Mucosa of descending colon (tissue), 3 donors: ENCODE results near the gene CCDC66. TPM values are rescaled to one million over a fixed set of nuclear protein-coding genes. Genes with fewer than 3 reads are reported as not detected.
A peak's percentile ranks its signal among the peaks of the same experiment; 100 is the strongest.

Experiments used
- ATAC-seq: fragments of 200-7000 bp; cut with Tn5 transposase; one replicate; pipeline ENCODE4 v1.9.1; 2020; ENCODE audit warnings: mild to moderate bottlenecking, moderate library complexity
- DNase-seq, 3 donors: peaks; one replicate each; pipeline ENCODE4 v3.0.0-alpha.2; 2020
- H3K36me3 ChIP-seq: fragments of 200-600 bp; one replicate; pipeline ENCODE4 v1.8.0; 2021; ENCODE audit warnings: low read depth, mild to moderate bottlenecking
- H3K4me1 ChIP-seq: fragments of 200-600 bp; one replicate; pipeline ENCODE4 v1.8.0; 2021; ENCODE audit warnings: low read depth, mild to moderate bottlenecking
- H3K4me3 ChIP-seq: fragments of 200-600 bp; one replicate; pipeline ENCODE4 v1.8.0; 2021; ENCODE audit warnings: mild to moderate bottlenecking
- H3K9me3 ChIP-seq: fragments of 200-600 bp; one replicate; pipeline ENCODE4 v1.8.0; 2021; ENCODE audit warnings: mild to moderate bottlenecking
- intact Hi-C, 2 donors: fragments of 100-400 bp; cut with DNase I in 1 of 2; cut with micrococcal nuclease in 1 of 2; formaldehyde crosslinking; loops; one replicate each; pipeline versions ENCODE4 v1.11.0 to v1.11.1; 2022; cut with DNase I, micrococcal nuclease
- total RNA-seq, 3 donors: library from RNA; stranded (reverse); fragmentation: NEBNext Ultra II Directional in 2 of 3; extraction: Animal tissue kit (Norgen Biotek cat#: 25700) in 2 of 3; gene quantifications; one replicate each; pipeline versions ENCODE4 v1.2.1 to v1.2.4, GENCODE V29; 2021 to 2023
- TF ChIP-seq, protein P1 (sequence below): fragments of 200-600 bp; IDR thresholded peaks from one replicate; pipeline ENCODE4 v1.8.0; 2022; ENCODE audit warnings: antibody characterized with exemption, mild to moderate bottlenecking
- donor health status: DM: no; HTN: no; CAD: no; lungs with moderate emphysema.
- donor health status: DM: no; HTN: no; CAD: no.
- donor health status: DM: no; HTN: yes; CAD: no.

The CCDC66 gene
- total RNA-seq, 3 donors from 2014 or later = 17.5 to 35.2 (median 25.5) TPM

GRCh38 chr3:56612146-56612545 lies 55.2 kb downstream of the CCDC66 start:
- DNase-seq (no peak), ATAC-seq (peak; percentile 34)
- Histone ChIP-seq H3K4me1 (peaks cover 5% of the 10 kb centered on the region), H3K36me3 (no peaks in the 10 kb centered on the region), H3K4me3 (no peak overlapping the region), H3K9me3 (no peaks in the 10 kb centered on the region)
- TF ChIP-seq, protein P1, sequence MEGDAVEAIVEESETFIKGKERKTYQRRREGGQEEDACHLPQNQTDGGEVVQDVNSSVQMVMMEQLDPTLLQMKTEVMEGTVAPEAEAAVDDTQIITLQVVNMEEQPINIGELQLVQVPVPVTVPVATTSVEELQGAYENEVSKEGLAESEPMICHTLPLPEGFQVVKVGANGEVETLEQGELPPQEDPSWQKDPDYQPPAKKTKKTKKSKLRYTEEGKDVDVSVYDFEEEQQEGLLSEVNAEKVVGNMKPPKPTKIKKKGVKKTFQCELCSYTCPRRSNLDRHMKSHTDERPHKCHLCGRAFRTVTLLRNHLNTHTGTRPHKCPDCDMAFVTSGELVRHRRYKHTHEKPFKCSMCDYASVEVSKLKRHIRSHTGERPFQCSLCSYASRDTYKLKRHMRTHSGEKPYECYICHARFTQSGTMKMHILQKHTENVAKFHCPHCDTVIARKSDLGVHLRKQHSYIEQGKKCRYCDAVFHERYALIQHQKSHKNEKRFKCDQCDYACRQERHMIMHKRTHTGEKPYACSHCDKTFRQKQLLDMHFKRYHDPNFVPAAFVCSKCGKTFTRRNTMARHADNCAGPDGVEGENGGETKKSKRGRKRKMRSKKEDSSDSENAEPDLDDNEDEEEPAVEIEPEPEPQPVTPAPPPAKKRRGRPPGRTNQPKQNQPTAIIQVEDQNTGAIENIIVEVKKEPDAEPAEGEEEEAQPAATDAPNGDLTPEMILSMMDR = no peak
- intact Hi-C loops = no loop called here

DNA sequence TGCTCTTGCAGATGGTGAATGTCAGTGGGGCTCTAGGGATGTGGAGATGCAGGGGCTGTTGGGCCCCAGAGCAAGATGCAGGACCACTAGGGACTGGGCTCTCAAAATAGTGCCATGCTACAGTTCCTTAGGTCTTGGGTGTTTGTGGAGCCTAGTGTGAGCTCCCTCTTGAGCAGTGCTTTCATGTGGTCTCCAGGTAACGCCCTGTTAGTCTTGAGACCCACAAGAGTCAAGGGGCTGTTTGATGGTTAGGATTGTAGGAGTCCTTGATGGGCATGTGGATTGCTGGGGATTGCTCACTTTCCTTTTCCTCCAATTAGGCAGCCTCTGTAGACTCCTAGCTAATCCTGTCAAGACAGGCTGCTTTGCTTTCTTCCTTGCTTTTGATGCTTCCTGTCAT lies 56.0 kb downstream of the CCDC66 start:
- TF ChIP-seq, protein P1 = no peak
- no peak for DNase-seq
- no peaks in the 10 kb centered on the region for H3K9me3 ChIP-seq
- intact Hi-C loops = no loop called here
- no peak overlapping the region for H3K4me3 ChIP-seq
- H3K36me3 ChIP-seq = no peaks in the 10 kb centered on the region
- peaks cover 5% of the 10 kb centered on the region for H3K4me1 ChIP-seq
- ATAC-seq = no peak

DNA sequence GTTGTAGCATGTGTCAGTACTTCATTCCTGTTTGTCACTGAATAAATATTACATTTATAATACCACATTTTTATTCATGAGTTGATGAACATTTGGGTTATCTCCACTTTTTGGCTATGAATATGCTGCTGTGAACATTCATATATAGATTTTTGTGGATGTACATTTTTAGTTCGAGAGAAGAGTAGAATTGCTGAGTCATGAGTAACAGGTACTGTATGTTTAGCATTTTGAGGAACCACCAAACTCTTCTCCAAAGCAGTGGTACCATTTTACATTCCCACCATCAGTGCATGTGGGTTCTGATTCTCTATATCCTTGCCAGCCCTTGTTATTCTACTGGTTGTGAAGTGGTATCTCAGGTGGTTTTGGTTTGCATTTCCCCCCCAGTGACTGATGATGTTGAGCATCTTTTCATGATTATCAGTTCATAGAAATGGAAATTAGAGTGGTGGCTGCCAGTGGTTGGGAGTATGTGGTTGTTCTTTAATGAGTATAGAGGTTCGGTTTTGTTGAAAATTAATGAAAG lies 59.6 kb downstream of the CCDC66 start:
- H3K9me3 ChIP-seq = no peaks in the 10 kb centered on the region
- H3K36me3 ChIP-seq = no peaks in the 10 kb centered on the region
- no peak for ATAC-seq
- no peak for DNase-seq
- TF ChIP-seq, protein P1 = no peak
- H3K4me1 ChIP-seq = no peaks in the 10 kb centered on the region
- intact Hi-C loops = no loop called here
- H3K4me3 ChIP-seq = no peak overlapping the region

DNA sequence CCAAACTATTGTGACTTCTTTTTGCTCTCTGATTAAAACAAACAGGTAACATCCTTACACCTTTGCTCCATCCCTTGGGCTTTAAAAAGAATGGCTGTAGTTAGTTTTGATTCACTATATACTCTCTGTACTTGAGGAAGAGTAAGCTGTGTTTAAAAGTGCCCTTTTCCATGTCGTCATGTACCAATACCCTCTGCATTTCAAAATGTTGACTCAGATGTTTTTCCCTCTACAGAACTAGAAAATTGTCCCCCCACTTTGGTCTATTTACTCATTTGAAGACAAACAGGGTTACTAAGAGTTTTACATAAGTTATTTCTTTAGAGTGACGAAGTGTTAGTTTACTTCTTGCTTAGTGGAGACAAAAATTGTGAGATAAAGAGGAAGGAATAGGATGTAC lies 63.4 kb downstream of the CCDC66 start:
- Histone ChIP-seq H3K36me3 (no peaks in the 10 kb centered on the region), H3K4me3 (no peak overlapping the region), H3K9me3 (no peaks in the 10 kb centered on the region), H3K4me1 (peaks cover 3% of the 10 kb centered on the region)
- DNase-seq (no peak), ATAC-seq (no peak)
- TF ChIP-seq, protein P1 = no peak
- intact Hi-C loops = no loop called here

- TF ChIP-seq, protein P1 = no peak
- ATAC-seq = peak; percentile 91
- H3K36me3 ChIP-seq = no peaks in the 10 kb centered on the region
- DNase-seq = no peak
- no peak overlapping the region for H3K4me3 ChIP-seq
- intact Hi-C loops = no loop called here
- H3K9me3 ChIP-seq = no peaks in the 10 kb centered on the region
- H3K4me1 ChIP-seq = peaks cover 3% of the 10 kb centered on the region
Measured at GRCh38 chr3:56621681-56622080, 64.7 kb downstream of the CCDC66 start.

GRCh38 chr3:56622381-56622780 lies 65.4 kb downstream of the CCDC66 start:
- no peak for ATAC-seq
- Histone ChIP-seq H3K4me3 (no peak overlapping the region), H3K9me3 (no peaks in the 10 kb centered on the region), H3K4me1 (peaks cover 3% of the 10 kb centered on the region), H3K36me3 (no peaks in the 10 kb centered on the region)
- TF ChIP-seq, protein P1 = no peak
- DNase-seq = no peak
- intact Hi-C loops = no loop called here
